A549 (cell line): ENCODE data around the gene LCN6. TPM values are rescaled to one million over a fixed set of nuclear protein-coding genes. Genes with fewer than 3 reads are reported as not detected.

Source experiments
- ATAC-seq, 2 experiments: fragments of 200-7000 bp in 1 of 2; fragments of >200 bp in 1 of 2; cut with Nextera tagmentation in 1 of 2; cut with Tn5 transposase in 1 of 2; 3 replicates each; pipeline versions ENCODE4 v1.8.0 to v1.9.1; 2018 to 2020; ENCODE audit warnings: mild to moderate bottlenecking in 1 of 2, moderate library complexity in 1 of 2
- CTCF ChIA-PET: fragments of 300-600 bp; sonication (Branson Sonifier 250); formaldehyde crosslinking; extraction: SDS; loops from one replicate; lab custom pipeline; 2021; ENCODE audit warnings: antibody characterized with exemption, inconsistent platforms; lab: Yijun Ruan, JAX
- POLR2A ChIA-PET: fragments of 350-600 bp; formaldehyde crosslinking; extraction: SDS; loops from one replicate; lab custom pipeline; 2021; ENCODE audit warnings: antibody characterized with exemption, inconsistent platforms; lab: Yijun Ruan, JAX
- DNase-seq, 2 experiments: peaks; one replicate each; pipeline versions ENCODE4 v3.0.0 to v3.0.0-alpha.2; 2011 to 2016; ENCODE audit warnings: low read depth in 1 of 2, low spot score in 1 of 2
- FAIRE-seq: peaks from 2 replicates; lab custom pipeline; 2011; peaks lifted over from hg19 to GRCh38; lab: Jason Lieb, UNC
- H3K27ac ChIP-seq, 2 experiments: fragments of >200 bp; sonication (Bioruptor Twin); formaldehyde crosslinking; 3 replicates each; pipeline ENCODE4 v1.5.1; 2016 to 2017
- H3K4me1 ChIP-seq: fragments of >200 bp; sonication (Bioruptor Twin); formaldehyde crosslinking; 3 replicates; pipeline ENCODE4 v1.6.1; 2016
- H3K4me2 ChIP-seq: fragments of >200 bp; sonication (Bioruptor Twin); formaldehyde crosslinking; 3 replicates; pipeline ENCODE4 v1.6.1; 2016
- H3K4me3 ChIP-seq: fragments of >200 bp; sonication (Bioruptor Twin); formaldehyde crosslinking; 3 replicates; pipeline ENCODE4 v1.5.1; 2016
- H3K9me3 ChIP-seq: fragments of >200 bp; sonication (Bioruptor Twin); formaldehyde crosslinking; 3 replicates; pipeline ENCODE4 v1.6.1; 2016
- BHLHE40 ChIP-seq: IDR thresholded peaks from 2 replicates; pipeline ENCODE4 v1.6.1; 2012; ENCODE audit warnings: low read depth, low read length, inconsistent platforms
- CHD2 ChIP-seq: fragments of 150-350 bp; IDR thresholded peaks from 2 replicates; pipeline ENCODE4 v1.6.1; 2014; ENCODE audit warnings: low read length; ENCODE audit not compliant: partially characterized antibody
- EHMT2 ChIP-seq: fragments of 200-600 bp; sonication (generic); IDR thresholded peaks from 2 replicates; pipeline ENCODE4 v1.6.1; 2016; ENCODE audit warnings: antibody characterized with exemption, low read depth, mild to moderate bottlenecking, moderate library complexity
- FOXS1 ChIP-seq: fragments of 250-450 bp; sonication (Bioruptor Pico); IDR thresholded peaks from 2 replicates; pipeline ENCODE4 v1.5.0; 2020; ENCODE audit warnings: mild to moderate bottlenecking, moderate library complexity
- HOXB13 ChIP-seq: fragments of 250-450 bp; sonication (Bioruptor Pico); IDR thresholded peaks from 2 replicates; pipeline ENCODE4 v1.5.0; 2020; ENCODE audit warnings: low read depth, mild to moderate bottlenecking, moderate library complexity
- JUN ChIP-seq, 2 experiments: fragments of >200 bp; sonication (Bioruptor Twin); formaldehyde crosslinking; IDR thresholded peaks; 2 replicates in 1 of 2; 3 replicates in 1 of 2; pipeline ENCODE4 v1.6.1; 2016 to 2017
- JUNB ChIP-seq: fragments of >200 bp; sonication (Bioruptor Twin); formaldehyde crosslinking; IDR thresholded peaks from 2 replicates; pipeline ENCODE4 v1.6.1; 2016
- KDM5A ChIP-seq: fragments of 200-600 bp; sonication (generic); IDR thresholded peaks from 2 replicates; pipeline ENCODE4 v1.6.1; 2016; ENCODE audit warnings: antibody characterized with exemption, mild to moderate bottlenecking
- MAZ ChIP-seq: fragments of 150-350 bp; IDR thresholded peaks from 2 replicates; pipeline ENCODE4 v1.6.1; 2014; ENCODE audit warnings: antibody characterized with exemption, low read depth, low read length, borderline replicate concordance
- MYC ChIP-seq: IDR thresholded peaks from 2 replicates; pipeline ENCODE4 v1.6.1; 2012; ENCODE audit warnings: mild to moderate bottlenecking, inconsistent platforms, low read length, improper control_type of control experiment, borderline replicate concordance
- RNF2 ChIP-seq: fragments of 200-600 bp; sonication (generic); IDR thresholded peaks from 2 replicates; pipeline ENCODE4 v1.6.1; 2016; ENCODE audit warnings: low read depth, mild to moderate bottlenecking, antibody characterized with exemption, moderate library complexity, borderline replicate concordance
- SREBF2 ChIP-seq: fragments of 450-650 bp; IDR thresholded peaks from 2 replicates; pipeline ENCODE4 v1.6.1; 2014; ENCODE audit warnings: mild to moderate bottlenecking, moderate library complexity
- ZC3H11A ChIP-seq: fragments of 450-650 bp; IDR thresholded peaks from 2 replicates; pipeline ENCODE4 v1.6.1; 2014; ENCODE audit warnings: antibody characterized with exemption, mild to moderate bottlenecking
- ZNF302 ChIP-seq: fragments of 250-450 bp; sonication (Bioruptor Pico); IDR thresholded peaks from 2 replicates; pipeline ENCODE4 v1.9.0; 2021; ENCODE audit warnings: inconsistent platforms, mild to moderate bottlenecking, moderate library complexity
- WGBS: methylation state at CpG from one replicate; pipeline ENCODE4 v1.1.6; 2017; ENCODE audit errors: missing lambda C conversion rate; 5-methylcytosine and 5-hydroxymethylcytosine counted together
- polyA plus RNA-seq, 4 experiments: library from polyadenylated mRNA; depleted of rRNA in 3 of 4; stranded (reverse); fragments of >200 nt; fragmentation: RNase III in 1 of 4; extraction: RNeasy Plus Mini Kit Qiagen cat#74134 plus additional on column Dnase treatment in 1 of 4; gene quantifications; 2 replicates in 3 of 4; 3 replicates in 1 of 4; pipeline ENCODE4 v1.2.3, GENCODE V29; 2011 to 2017
- TF ChIP-seq, protein P1 (sequence below): fragments of >200 bp; sonication (Bioruptor Twin); formaldehyde crosslinking; IDR thresholded peaks from 3 replicates; pipeline ENCODE4 v1.6.1; 2016
- TF ChIP-seq, protein P2 (sequence below): IDR thresholded peaks from 2 replicates; pipeline ENCODE4 v1.6.1; 2012; ENCODE audit warnings: low read depth, borderline replicate concordance
- TF ChIP-seq, protein P3 (sequence below): fragments of 450-650 bp; IDR thresholded peaks from 2 replicates; pipeline ENCODE4 v1.6.1; 2014; ENCODE audit warnings: antibody characterized with exemption
- TF ChIP-seq, protein P4 (sequence below): IDR thresholded peaks from 2 replicates; pipeline ENCODE4 v1.6.1; 2012
- TF ChIP-seq, protein P5 (sequence below): fragments of 200-600 bp; sonication (generic); IDR thresholded peaks from 2 replicates; pipeline ENCODE4 v1.6.1; 2016; ENCODE audit warnings: antibody characterized with exemption, mild to moderate bottlenecking, moderate library complexity
- TF ChIP-seq, protein P6 (sequence below): fragments of 250-450 bp; sonication (Bioruptor Pico); IDR thresholded peaks from 2 replicates; pipeline ENCODE4 v1.5.0; 2020; ENCODE audit warnings: low read depth, mild to moderate bottlenecking, moderate library complexity

LCN6 gene
- polyA plus RNA-seq, 2 of the 4 experiments (the other 2 are of a cell fraction), result not detected

DNA sequence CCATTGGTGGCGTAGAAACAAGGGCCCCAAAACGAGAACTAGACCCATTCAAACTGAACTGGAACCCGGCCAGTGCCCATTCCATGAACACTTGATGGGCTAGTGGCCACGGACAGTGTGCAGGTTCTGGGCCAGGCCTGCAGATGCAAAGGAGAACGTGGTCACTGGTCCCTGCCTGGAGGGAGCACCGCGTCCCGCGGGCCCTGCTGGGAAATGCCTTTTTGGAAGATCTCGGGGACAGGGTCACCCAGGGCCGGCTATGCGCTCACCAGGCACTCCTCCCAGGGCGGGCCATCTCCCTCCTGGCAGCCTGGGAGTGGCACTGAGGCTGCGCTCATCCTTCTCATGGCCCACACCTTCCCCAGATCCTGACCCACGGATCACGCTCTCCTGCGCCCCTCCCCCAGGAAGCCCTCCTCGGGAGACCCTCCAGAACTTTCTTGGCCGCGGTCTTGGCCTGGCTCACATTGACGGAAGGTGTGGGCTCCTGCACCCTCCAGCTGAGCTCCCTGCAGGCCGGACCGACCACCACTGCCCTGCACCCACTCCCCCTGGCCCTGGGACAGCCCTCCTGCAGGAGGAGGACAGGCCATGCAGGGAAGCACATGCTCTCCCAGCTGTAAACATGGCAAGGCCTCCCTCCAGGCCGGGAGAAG lies 38.7 kb downstream of the LCN6 start:
- ATAC-seq (no peak), FAIRE-seq (no peak), DNase-seq (no peak)
- Histone ChIP-seq H3K9me3 (no peaks in the 10 kb centered on the region), H3K27ac (no peak overlapping the region), H3K4me3 (no peak overlapping the region), H3K4me1 (peaks cover 32% of the 10 kb centered on the region), H3K4me2 (no peak overlapping the region)
- POLR2A ChIA-PET, result interaction anchor here (0.7 kb wide), 1 partner anchor 19 kb away, joined by 3 read pairs; no protein-coding TSS in a partner anchor
- CTCF ChIA-PET, result interaction anchor here (5.3 kb wide), 1 partner anchor 13 kb away, joined by 54 read pairs; no protein-coding TSS in a partner anchor
- no peak for TF ChIP-seq ZC3H11A
- no peak for TF ChIP-seq EHMT2
- TF ChIP-seq, protein P1, sequence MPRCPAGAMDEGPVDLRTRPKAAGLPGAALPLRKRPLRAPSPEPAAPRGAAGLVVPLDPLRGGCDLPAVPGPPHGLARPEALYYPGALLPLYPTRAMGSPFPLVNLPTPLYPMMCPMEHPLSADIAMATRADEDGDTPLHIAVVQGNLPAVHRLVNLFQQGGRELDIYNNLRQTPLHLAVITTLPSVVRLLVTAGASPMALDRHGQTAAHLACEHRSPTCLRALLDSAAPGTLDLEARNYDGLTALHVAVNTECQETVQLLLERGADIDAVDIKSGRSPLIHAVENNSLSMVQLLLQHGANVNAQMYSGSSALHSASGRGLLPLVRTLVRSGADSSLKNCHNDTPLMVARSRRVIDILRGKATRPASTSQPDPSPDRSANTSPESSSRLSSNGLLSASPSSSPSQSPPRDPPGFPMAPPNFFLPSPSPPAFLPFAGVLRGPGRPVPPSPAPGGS, result no peak
- TF ChIP-seq, protein P2, sequence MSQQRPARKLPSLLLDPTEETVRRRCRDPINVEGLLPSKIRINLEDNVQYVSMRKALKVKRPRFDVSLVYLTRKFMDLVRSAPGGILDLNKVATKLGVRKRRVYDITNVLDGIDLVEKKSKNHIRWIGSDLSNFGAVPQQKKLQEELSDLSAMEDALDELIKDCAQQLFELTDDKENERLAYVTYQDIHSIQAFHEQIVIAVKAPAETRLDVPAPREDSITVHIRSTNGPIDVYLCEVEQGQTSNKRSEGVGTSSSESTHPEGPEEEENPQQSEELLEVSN, result no peak
- no peak for TF ChIP-seq BHLHE40
- TF ChIP-seq, protein P3, sequence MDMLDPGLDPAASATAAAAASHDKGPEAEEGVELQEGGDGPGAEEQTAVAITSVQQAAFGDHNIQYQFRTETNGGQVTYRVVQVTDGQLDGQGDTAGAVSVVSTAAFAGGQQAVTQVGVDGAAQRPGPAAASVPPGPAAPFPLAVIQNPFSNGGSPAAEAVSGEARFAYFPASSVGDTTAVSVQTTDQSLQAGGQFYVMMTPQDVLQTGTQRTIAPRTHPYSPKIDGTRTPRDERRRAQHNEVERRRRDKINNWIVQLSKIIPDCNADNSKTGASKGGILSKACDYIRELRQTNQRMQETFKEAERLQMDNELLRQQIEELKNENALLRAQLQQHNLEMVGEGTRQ, result no peak
- TF ChIP-seq, protein P4, sequence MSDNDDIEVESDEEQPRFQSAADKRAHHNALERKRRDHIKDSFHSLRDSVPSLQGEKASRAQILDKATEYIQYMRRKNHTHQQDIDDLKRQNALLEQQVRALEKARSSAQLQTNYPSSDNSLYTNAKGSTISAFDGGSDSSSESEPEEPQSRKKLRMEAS, result no peak
- TF ChIP-seq MYC, result no peak
- TF ChIP-seq MAZ, result no peak
- no peak for TF ChIP-seq JUN (IDR thresholded peaks at IDR 0.05)
- no peak for TF ChIP-seq JUNB
- no peak for TF ChIP-seq CHD2
- TF ChIP-seq FOXS1 (CRISPR knock-in tag), result no peak
- TF ChIP-seq, protein P5, sequence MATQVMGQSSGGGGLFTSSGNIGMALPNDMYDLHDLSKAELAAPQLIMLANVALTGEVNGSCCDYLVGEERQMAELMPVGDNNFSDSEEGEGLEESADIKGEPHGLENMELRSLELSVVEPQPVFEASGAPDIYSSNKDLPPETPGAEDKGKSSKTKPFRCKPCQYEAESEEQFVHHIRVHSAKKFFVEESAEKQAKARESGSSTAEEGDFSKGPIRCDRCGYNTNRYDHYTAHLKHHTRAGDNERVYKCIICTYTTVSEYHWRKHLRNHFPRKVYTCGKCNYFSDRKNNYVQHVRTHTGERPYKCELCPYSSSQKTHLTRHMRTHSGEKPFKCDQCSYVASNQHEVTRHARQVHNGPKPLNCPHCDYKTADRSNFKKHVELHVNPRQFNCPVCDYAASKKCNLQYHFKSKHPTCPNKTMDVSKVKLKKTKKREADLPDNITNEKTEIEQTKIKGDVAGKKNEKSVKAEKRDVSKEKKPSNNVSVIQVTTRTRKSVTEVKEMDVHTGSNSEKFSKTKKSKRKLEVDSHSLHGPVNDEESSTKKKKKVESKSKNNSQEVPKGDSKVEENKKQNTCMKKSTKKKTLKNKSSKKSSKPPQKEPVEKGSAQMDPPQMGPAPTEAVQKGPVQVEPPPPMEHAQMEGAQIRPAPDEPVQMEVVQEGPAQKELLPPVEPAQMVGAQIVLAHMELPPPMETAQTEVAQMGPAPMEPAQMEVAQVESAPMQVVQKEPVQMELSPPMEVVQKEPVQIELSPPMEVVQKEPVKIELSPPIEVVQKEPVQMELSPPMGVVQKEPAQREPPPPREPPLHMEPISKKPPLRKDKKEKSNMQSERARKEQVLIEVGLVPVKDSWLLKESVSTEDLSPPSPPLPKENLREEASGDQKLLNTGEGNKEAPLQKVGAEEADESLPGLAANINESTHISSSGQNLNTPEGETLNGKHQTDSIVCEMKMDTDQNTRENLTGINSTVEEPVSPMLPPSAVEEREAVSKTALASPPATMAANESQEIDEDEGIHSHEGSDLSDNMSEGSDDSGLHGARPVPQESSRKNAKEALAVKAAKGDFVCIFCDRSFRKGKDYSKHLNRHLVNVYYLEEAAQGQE, result no peak
- 95% methylated on average over 19 of the region's 24 CpGs for WGBS

DNA sequence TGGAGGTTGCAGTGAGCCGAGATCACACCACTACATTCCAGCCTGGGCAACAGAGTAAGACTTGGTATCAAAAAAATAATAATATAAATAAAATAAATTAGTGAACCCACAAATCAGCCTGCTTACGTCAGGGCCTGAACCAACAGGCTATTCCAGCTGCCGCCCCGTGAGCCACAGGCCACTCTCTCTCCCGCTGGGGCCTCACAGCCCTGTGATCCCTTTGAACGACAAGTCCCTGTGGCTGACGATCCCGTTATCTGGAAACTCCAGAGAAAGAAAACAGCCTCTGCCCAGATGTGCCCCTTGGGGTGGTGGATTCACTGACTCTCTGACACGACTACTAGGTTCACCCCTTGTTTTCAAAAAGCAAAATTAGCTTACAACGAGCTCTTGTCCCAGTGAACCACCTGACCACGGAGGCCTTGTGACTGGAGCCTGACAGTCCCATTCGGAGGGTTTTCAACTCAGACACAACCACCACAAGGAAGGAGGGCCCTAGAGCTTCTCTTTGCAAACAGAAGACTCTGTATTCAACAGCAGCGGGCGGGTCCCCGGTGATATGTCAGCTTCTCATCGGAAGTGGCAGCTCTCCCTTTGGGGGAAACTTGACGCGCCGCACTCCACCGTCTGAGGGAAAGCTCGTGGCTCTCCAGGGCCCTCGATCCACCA lies 40.3 kb downstream of the LCN6 start:
- Histone ChIP-seq H3K4me1 (peaks cover 17% of the 10 kb centered on the region), H3K4me3 (no peak overlapping the region), H3K4me2 (no peak overlapping the region), H3K9me3 (no peaks in the 10 kb centered on the region), H3K27ac (no peak overlapping the region)
- FAIRE-seq (no peak), DNase-seq (no peak), ATAC-seq (no peak)
- WGBS, result 79% methylated on average over 22 of the region's 22 CpGs
- POLR2A ChIA-PET, result no interaction called here
- CTCF ChIA-PET, result interaction anchor here (0.8 to 5.3 kb wide), 5 partner anchors 11 to 36 kb away, joined by 3 to 54 read pairs (median 4); no protein-coding TSS in a partner anchor
- TF ChIP-seq KDM5A (no peak), SREBF2 (no peak), MYC (no peak), RNF2 (no peak), HOXB13 (CRISPR knock-in tag) (no peak), ZNF302 (CRISPR knock-in tag) (no peak), JUN (IDR thresholded peaks at IDR 0.05) (no peak)
- TF ChIP-seq, protein P6, sequence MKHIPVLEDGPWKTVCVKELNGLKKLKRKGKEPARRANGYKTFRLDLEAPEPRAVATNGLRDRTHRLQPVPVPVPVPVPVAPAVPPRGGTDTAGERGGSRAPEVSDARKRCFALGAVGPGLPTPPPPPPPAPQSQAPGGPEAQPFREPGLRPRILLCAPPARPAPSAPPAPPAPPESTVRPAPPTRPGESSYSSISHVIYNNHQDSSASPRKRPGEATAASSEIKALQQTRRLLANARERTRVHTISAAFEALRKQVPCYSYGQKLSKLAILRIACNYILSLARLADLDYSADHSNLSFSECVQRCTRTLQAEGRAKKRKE (CRISPR knock-in tag), result no peak
